Pulmonary artery endothelial cell (primary cell): Measurements from ENCODE around the gene RGS17. TPM values are rescaled to one million over a fixed set of nuclear protein-coding genes. Genes with fewer than 3 reads are reported as not detected.

Experiments used
- total RNA-seq: library from RNA; depleted of rRNA; stranded (reverse); fragments of >200 nt; gene quantifications from 2 replicates; pipeline ENCODE4 v1.2.3, GENCODE V29; 2014

The RGS17 gene
- total RNA-seq, 1 donor from 2014 or later: 1.5 TPM

Other genes with a start within 250 kb of the RGS17 start
- gene FBXO5, start 148.2 kb downstream of the RGS17 start, total RNA-seq: 13.7 and 21.6 TPM in 2 replicates
- gene MTRF1L, start 128.6 kb downstream of the RGS17 start, total RNA-seq: 21.1 and 27.1 TPM in 2 replicates